Ectodermal cell (in vitro differentiated cells): Measurements from ENCODE around the gene PLEKHA7.
A peak's percentile ranks its signal among the peaks of the same experiment; 100 is the strongest.

Experiments
- H3K27ac ChIP-seq: 2 replicates; pipeline ENCODE4 v1.7.0; 2013; ENCODE audit warnings: mild to moderate bottlenecking, low read depth, low read length; ENCODE audit not compliant: insufficient read depth, poor library complexity, severe bottlenecking
- H3K27me3 ChIP-seq: 2 replicates; pipeline ENCODE4 v1.7.0; 2013; ENCODE audit warnings: mild to moderate bottlenecking, low read length; ENCODE audit not compliant: insufficient read depth, control insufficient read depth, poor library complexity, severe bottlenecking
- H3K36me3 ChIP-seq: one replicate; pipeline ENCODE4 v1.7.0; 2013; ENCODE audit warnings: low read length; ENCODE audit not compliant: control insufficient read depth, insufficient read depth
- H3K4me1 ChIP-seq: one replicate; pipeline ENCODE4 v1.7.0; 2013; ENCODE audit warnings: low read length; ENCODE audit not compliant: control insufficient read depth, insufficient read depth
- H3K4me3 ChIP-seq: 2 replicates; pipeline ENCODE4 v1.7.0; 2013; ENCODE audit warnings: low read depth, low read length, control low read depth; ENCODE audit not compliant: insufficient read depth
- H3K9me3 ChIP-seq: 2 replicates; pipeline ENCODE4 v1.7.0; 2013; ENCODE audit warnings: mild to moderate bottlenecking, low read length, moderate library complexity; ENCODE audit not compliant: control insufficient read depth
- WGBS, 2 experiments: methylation state at CpG; one replicate each; pipeline ENCODE4 v1.1.7; 2013; ENCODE audit warnings: missing lambda C conversion rate in 2 of 2; 5-methylcytosine and 5-hydroxymethylcytosine counted together

PLEKHA7 gene

DNA sequence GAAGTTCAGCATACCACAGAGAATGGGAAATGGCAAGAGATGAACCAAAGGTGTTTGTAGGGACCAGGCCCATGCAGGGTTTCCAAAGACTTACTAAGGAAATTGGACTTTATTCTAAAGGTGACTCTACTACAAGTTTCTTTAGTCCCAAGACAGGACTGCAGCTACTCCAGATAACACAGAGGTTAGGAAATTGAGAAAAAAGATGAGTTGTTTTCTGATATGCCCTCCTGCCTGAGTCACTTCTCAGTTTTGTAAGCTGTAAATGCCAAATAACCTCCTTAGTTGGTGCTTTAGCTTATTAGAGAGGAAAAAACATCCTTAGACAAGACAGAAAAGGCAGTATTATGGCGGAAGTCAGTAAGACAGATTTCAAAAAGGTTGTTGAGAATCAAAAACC is 179.8 kb downstream of the PLEKHA7 start:
- no peaks in the 10 kb centered on the region for H3K9me3 ChIP-seq
- H3K27me3 ChIP-seq = no peaks in the 10 kb centered on the region
- WGBS, 2 experiments = 92 to 94% methylated on average over 1 of the region's 1 CpG
- H3K36me3 ChIP-seq = no peaks in the 10 kb centered on the region
- no peak overlapping the region for H3K4me3 ChIP-seq
- H3K4me1 ChIP-seq = peaks cover 20% of the 10 kb centered on the region
- H3K27ac ChIP-seq = no peak overlapping the region

DNA sequence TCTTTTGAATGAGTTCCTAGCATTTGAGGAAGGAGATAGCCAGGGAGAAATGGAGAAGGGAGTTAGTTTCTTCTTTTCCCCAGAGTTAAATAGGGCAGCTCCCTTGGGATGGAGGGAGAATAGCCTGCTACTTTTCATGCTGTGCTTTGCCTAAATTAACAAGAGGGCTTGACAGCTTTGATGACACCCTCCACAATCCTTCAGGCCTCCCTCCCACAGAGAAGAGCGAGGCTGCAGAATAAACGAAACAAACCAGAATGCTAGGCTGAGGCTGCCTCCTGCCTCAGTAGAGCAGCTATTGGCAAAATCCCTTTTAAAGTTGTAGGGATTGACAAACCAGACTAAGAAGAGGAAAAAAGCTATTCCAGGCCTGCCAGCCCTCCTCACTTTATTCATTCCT is 181.2 kb downstream of the PLEKHA7 start:
- H3K9me3 ChIP-seq = no peaks in the 10 kb centered on the region
- no peaks in the 10 kb centered on the region for H3K27me3 ChIP-seq
- 0 to 5% methylated on average over 2 of the region's 2 CpGs for WGBS, 2 experiments
- no peaks in the 10 kb centered on the region for H3K36me3 ChIP-seq
- peaks cover 20% of the 10 kb centered on the region for H3K4me1 ChIP-seq
- H3K27ac ChIP-seq = peak overlapping the region; percentile 70
- no peak overlapping the region for H3K4me3 ChIP-seq

DNA sequence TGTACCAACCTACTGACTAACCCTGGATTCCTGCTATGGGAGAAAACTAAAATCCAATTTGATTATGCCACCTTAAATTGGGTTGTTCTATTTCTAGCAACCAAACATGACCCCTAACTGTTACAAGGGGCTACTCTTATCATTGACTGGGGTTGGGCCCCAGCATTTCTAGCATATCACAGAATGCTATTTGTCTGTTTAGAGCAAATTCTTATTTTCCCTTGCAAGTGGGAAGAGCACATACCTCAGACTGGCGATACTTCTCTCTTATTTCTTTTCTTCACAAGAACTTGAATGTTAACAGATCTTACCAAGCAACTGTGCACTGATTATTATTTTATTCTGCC is 182.0 kb downstream of the PLEKHA7 start:
- H3K27ac ChIP-seq = no peak overlapping the region
- no peak overlapping the region for H3K4me3 ChIP-seq
- H3K27me3 ChIP-seq = no peaks in the 10 kb centered on the region
- no peaks in the 10 kb centered on the region for H3K9me3 ChIP-seq
- 92 to 94% methylated on average over 1 of the region's 1 CpG for WGBS, 2 experiments
- H3K4me1 ChIP-seq = peaks cover 20% of the 10 kb centered on the region
- H3K36me3 ChIP-seq = no peaks in the 10 kb centered on the region

DNA sequence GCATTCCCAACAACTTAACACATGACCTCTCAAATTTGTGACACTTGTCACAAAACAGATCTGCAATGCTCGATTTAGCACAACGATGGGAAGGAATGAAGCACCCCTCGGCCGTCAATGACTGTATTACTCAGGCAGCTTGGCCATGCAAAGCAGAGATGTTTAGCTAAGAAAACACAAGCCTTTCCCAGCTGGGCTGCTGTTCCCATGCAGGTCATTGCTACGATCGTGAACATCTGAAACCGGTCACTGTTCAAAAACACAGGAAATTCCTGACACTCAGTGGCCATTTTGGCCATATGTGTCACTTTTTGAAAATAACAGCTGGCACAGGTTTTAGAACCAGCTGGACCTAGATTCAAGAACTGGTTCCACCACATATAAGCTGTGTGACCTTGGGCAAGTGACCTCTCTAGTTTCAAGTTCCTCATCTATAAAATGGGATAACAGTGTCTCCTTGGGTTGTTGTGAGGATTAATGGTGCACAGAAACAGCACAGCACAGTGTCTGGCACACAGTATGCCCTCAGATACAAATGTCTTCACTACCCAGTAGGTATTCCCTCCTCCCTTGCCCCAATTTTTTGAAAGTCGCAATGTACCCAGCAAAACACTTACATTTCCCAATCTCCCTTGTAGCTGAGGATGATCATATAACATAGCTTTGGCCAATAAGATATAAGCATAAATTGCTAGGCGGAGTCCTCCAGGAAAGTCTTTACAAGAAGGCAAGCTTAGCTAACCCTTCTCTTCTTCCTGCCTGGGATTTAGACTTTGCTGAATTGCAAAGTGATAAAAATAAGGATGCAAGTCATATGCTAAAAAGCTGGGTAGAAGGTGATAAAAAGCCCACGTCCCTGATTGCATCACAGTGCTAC is 182.7 kb downstream of the PLEKHA7 start:
- Histone ChIP-seq H3K27me3 (no peaks in the 10 kb centered on the region), H3K36me3 (no peaks in the 10 kb centered on the region), H3K9me3 (no peaks in the 10 kb centered on the region), H3K27ac (no peak overlapping the region), H3K4me1 (peaks cover 20% of the 10 kb centered on the region), H3K4me3 (no peak overlapping the region)
- WGBS, 2 experiments = 91 to 93% methylated on average over 10 of the region's 10 CpGs

DNA sequence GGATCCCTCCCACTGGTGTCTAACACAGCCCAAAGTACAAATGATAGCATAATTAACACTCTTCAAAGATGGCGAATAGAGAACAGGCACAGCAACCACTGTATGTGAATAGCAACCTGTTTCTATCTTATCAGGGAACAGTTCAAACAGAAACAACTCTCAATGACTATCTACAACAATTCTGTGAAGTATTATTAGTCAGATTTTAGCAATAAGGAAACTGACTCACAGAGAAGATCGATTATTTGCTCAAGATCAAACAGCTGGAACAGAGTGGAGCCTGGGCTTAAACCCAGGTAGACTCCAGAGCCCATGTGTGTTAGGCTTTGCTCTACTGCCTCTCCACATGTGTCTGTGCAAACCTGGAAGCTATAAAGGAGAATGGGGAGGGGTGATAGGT is 187.1 kb downstream of the PLEKHA7 start:
- no peak overlapping the region for H3K4me3 ChIP-seq
- H3K9me3 ChIP-seq = no peaks in the 10 kb centered on the region
- peaks cover 28% of the 10 kb centered on the region for H3K4me1 ChIP-seq
- H3K36me3 ChIP-seq = no peaks in the 10 kb centered on the region
- 93 to 96% methylated on average over 2 of the region's 2 CpGs for WGBS, 2 experiments
- no peak overlapping the region for H3K27ac ChIP-seq
- no peaks in the 10 kb centered on the region for H3K27me3 ChIP-seq

DNA sequence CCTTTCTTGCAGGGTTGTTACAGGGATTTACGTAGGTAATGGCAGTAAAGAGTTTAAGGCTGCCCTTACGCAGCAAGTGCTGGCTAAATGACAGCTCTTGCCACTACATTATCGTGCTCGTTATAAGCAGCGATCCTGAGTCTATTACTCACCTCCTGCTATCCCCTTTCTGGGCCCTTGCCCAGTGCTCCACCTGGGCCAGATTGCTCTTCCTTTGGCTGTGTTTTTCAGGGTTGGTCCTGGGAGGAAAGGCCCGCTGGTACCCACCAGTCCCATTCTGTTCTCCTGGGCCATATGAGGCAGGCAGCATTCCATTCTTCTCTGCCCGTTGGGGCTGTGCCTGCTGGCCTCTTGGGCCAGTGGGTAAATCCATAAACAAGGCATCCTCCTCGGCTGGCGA is 188.2 kb downstream of the PLEKHA7 start:
- Histone ChIP-seq H3K9me3 (no peaks in the 10 kb centered on the region), H3K36me3 (no peaks in the 10 kb centered on the region), H3K4me1 (peaks cover 32% of the 10 kb centered on the region), H3K27ac (peak overlapping the region; percentile 33), H3K4me3 (no peak overlapping the region), H3K27me3 (no peaks in the 10 kb centered on the region)
- 93 to 96% methylated on average over 9 of the region's 9 CpGs for WGBS, 2 experiments

DNA sequence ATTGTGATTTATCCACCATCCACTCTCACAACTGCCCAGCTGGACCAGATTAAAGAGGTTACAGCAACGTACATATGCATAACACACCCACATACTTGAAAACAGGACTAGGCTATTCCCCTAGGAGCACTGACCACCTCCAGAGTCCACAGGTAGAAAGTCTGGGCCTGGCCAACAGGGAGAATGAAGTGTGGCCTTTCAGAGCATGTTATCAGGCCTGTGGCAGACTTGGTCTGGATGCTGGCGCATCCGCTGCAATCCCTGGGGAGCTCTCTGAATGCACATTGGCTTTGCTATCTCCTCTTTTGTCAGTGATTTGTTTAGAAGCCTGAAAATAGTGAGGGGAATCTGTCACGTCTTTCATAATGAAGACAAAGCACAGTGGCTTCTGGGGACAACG is 189.1 kb downstream of the PLEKHA7 start:
- Histone ChIP-seq H3K27ac (peak overlapping the region; percentile 38), H3K36me3 (no peaks in the 10 kb centered on the region), H3K4me1 (peaks cover 38% of the 10 kb centered on the region), H3K27me3 (no peaks in the 10 kb centered on the region), H3K4me3 (no peak overlapping the region), H3K9me3 (no peaks in the 10 kb centered on the region)
- 30 to 49% methylated on average over 5 of the region's 5 CpGs for WGBS, 2 experiments

DNA sequence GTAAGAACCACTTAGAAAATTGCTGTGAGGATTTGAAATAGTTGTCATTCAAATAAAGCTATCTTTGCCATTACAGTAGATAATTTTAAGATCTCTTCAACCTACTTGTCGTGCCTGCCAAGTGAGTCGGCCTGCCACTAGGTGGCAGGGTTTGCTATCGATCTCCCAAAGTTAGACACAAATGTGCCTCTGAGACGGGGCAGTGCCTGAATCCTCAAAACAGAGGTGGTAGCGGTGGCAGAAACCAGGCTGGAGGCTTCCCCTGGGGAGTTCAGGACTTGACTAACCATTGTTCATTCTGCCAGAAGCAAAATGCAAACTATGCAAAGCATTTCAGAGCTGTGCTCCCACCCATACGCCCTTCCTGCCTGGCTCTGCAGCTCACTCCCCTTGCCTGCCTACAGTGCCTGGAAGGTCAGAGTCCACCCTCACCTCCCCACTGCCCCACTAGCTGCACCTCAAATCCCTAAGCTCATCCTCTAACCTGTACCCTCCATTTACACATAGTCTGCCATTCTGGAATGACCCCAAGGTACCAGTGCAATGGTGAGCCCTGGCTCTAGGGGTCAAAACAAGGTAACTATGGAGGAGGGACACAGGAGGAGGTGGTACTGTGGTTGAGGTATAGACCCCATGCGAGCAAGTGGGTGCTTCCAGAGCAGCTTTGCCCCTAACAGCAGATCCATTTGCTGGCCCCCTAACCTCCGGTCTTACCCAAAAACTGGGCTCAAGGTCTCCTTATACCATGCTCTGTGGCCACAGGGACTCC is 193.7 kb downstream of the PLEKHA7 start:
- Histone ChIP-seq H3K27me3 (no peaks in the 10 kb centered on the region), H3K4me3 (no peak overlapping the region), H3K27ac (no peak overlapping the region), H3K4me1 (peaks cover 32% of the 10 kb centered on the region), H3K9me3 (no peaks in the 10 kb centered on the region), H3K36me3 (no peaks in the 10 kb centered on the region)
- WGBS, 2 experiments = 28 to 30% methylated on average over 8 of the region's 8 CpGs

DNA sequence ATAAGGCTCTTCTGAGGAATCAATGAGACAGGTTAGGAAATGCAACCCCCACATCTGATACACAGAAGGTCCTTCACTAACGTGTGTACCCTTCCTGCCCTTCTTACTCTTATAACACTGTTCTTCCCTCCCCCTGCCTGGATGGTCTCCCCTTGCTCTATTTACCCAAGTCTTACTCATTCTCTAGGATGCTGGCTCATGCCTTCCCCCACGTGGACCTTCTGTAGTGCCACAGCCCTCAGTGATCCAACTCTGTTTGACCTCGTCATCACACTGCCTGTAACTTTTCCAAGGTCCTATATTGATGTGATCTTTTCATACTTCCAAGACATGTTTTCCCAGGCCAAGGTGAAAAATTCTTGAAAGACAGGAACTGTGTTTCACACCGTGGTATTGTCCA is 195.9 kb downstream of the PLEKHA7 start:
- Histone ChIP-seq H3K27ac (no peak overlapping the region), H3K27me3 (no peaks in the 10 kb centered on the region), H3K36me3 (no peaks in the 10 kb centered on the region), H3K4me1 (peaks cover 33% of the 10 kb centered on the region), H3K9me3 (no peaks in the 10 kb centered on the region), H3K4me3 (no peak overlapping the region)
- WGBS, 2 experiments = 79 to 85% methylated on average over 4 of the region's 4 CpGs

DNA sequence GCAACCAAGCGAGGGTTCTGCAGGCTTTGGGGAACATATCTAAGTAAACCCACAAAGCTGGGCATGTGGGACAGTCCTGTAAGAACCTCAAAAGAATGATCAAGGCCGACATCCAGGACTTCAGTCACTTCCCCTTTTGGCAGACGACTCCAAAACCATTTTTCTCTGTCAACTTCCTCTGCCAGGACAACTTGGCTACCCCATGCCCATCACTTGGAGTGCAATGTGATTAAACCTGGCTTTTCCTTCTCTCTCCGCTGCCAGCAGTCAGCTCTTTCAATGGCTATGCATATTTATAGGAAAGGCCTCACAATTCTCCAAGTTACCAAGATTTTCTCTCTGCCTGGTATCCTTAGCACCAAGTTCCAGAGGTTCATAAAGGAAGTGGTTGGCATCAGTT is 196.9 kb downstream of the PLEKHA7 start:
- H3K36me3 ChIP-seq = no peaks in the 10 kb centered on the region
- no peak overlapping the region for H3K4me3 ChIP-seq
- H3K9me3 ChIP-seq = no peaks in the 10 kb centered on the region
- H3K27me3 ChIP-seq = no peaks in the 10 kb centered on the region
- 91 to 93% methylated on average over 4 of the region's 4 CpGs for WGBS, 2 experiments
- no peak overlapping the region for H3K27ac ChIP-seq
- H3K4me1 ChIP-seq = peaks cover 41% of the 10 kb centered on the region
